ENCODE results near the gene ITSN2.
"Not testable (repeated sequence)": the region's sequence is repeated elsewhere in the genome, so short reads cannot be mapped to it uniquely, and the experiment has no call there.

Gene ITSN2

GRCh38 chr2:24360050-24360962, at the start of gene ITSN2:
ITSN2 (minus strand) TSS chr2:24360536; CDS start chr2:24328082, 32,454 bp downstream.
- peak; percentile 89 for DNase-seq

DNA sequence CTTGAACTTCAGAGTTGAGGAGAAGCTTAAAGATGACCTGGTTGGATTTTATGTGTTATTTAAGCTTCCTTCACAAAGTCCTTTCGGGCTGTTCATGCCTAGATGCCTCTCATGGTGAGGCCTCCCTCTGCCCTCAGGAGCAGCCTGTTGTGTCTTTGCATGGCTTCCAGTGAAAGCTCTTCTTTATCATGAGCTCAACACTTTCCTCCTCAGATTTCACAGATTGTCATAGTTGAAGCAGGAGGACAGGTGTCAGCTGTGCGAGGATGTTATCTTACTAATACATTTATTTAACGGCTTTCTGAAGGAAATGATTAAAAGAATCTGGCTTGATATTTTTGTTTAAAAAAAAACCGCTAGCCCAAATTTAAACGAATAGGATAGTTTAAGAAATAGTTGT, 48.8 kb upstream of the ITSN2 start:
- DNase-seq = no peak

DNA sequence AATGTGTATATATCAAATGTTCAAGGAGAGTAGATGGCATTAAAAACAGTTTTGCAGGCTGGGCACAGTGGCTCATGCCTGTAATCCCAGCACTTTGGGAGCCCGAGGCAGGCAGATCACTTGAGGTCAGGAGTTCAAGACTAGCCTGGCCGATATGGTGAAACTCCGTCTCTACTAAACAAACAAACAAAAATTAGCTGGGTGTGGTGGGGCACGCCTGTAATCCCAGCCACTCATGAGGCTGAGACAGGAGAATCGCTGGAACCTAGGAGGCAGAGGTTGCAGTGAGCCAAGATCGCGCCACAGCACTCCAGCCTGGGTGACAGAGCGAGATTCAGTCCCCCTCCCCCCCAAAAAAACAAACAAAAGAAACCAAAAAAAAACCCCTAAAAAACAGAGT, 48.4 kb upstream of the ITSN2 start:
- DNase-seq = not testable (repeated sequence)

- no peak for DNase-seq
These were observed 44.2 kb upstream of the ITSN2 start for GRCh38 chr2:24404491-24404921.

DNA sequence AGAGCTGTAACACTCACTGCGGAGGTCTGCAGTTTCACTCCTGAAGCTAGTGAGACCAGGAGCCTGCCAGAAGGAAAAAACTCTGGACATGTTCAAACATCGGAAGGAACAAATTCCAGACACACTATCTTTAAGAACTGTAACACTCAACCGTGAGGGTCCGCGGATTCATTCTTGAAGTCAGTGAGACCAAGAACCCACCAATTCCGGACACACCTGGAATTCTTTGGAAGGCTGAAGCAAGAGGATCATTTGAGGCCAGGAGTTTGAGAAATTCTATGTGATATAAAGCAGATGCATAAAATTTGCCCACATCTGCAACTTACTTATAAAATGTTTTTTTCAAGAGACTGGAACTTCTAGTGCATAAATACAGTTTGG, 43.5 kb upstream of the ITSN2 start:
- no peak for DNase-seq

- DNase-seq = no peak
These were observed 43.0 kb upstream of the ITSN2 start for GRCh38 chr2:24403168-24403831.

GRCh38 chr2:24402242-24403097, 42.1 kb upstream of the ITSN2 start:
- DNase-seq = no peak

- DNase-seq = peak; percentile 90
These were observed 40.0 kb upstream of the ITSN2 start for GRCh38 chr2:24400207-24400907.

DNA sequence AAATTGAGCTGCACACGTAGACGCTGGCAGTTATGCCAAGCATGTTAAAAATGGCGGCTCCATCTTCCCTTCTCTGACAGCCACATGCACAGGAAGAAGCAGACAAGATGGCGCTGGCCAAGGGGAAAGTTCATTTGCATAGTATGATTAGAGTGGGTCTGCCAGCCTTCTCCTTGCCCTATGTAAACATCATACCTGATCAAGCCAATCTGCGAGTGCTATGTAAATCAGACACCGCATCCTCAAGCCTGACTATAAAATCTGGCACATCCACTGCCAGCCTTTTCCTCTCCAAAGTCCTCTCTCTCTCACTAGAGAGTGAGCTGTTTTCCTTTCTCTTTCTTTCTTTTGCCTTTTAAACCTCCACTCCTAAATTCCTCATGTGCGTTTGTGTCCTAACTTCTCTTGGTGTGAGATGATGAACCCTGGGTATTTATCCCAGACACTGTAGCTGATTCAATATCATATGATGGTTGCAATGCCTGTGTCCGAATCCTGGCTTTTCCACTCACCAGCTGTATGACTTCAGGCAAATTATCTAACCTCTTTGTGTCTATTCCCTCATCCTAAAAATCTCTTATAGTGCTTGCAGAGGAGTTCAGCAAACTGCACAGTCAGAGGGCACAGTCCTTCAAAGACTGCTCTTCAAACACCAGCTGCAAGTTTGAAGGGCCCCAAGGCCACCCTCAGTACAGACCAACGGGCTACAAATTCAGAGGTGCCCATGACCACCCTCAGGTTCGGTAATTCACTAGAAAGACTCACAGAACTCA, 39.3 kb upstream of the ITSN2 start:
- DNase-seq = peak; percentile 92

DNA sequence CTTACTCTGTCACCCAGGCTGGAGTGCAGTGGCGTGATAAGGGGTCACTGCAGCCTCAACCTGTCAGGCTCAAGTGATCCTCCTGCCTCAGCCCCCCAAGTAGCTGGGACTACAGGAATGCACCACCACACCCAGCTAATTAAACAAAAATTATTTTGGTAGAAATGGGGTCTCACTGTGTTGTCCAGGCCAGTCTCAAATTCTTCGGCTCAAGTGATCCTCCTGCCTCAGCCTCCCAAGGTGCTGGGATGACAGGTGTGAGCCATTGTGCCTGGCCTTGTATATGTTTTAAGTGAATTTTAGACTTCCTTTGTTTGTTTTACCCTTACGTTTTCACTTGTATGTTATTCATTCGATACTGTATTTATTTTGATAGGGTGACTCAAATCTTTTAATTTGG, 34.7 kb upstream of the ITSN2 start:
- DNase-seq = no peak

DNA sequence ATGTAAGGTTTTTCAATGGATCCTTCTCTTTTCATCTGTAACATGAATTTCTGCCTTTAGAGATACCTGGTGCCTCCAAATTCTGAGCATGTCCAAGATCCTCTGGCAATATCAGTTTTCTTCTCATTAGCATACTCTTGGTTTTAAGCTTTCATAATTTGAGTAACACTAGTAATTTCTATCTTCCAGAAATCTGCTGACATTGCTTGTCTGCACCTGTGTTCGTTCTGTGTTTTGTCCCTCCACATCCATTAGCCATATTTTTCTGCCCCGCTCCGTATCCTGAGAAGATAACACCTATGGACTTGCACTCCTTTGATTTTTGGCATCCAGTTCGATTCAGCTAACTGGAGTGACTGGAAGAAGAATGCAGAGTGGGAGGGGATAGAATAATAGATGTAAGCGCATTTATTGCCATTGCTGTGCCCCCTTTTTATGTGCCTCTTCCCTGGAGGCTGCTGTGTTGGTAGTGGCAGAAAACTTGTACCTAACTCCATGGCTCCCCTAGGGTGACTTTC, 32.3 kb upstream of the ITSN2 start:
- no peak for DNase-seq

DNA sequence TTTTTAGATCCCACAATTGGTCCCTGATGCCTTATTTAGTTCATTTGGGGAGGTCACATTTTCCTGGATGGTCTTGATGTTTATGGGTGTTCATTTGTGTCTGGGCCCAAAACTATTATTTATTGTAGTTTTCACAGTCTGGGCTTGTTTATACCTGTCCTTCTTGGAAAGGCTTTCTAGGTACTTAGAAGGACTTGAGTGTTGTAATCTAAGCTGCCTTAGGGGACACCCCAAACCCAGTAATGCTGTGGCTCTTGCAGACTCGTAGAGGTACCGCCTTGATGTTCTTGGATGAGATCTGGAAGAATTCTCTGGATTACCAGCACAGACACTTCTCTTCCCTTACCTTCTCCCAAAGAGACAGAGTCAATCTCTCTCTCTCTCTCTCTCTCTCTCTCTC, 25.0 kb upstream of the ITSN2 start:
- DNase-seq = no peak

- DNase-seq = peak; percentile 72
These were observed 22.2 kb upstream of the ITSN2 start for GRCh38 chr2:24382363-24383073.

DNA sequence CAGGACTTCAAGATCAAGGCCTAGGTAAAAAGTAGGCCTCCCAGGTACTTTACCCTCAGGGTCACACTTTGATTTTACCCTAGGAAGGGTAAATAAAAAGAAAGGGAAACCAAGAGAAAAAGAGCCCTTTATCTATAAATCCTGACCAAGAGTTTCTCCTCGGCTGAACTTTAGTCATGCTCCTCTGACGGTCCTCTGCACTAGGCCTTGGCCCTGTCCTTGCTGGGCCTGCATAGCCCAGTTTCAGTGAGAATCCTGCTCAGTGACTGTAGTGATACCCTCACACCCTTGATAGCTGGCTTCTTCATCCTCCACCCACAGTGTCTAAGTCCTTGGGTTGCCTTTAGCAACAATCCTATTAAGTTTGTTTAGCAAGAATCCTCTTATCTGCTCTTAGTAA, 20.5 kb upstream of the ITSN2 start:
- DNase-seq = no peak

DNA sequence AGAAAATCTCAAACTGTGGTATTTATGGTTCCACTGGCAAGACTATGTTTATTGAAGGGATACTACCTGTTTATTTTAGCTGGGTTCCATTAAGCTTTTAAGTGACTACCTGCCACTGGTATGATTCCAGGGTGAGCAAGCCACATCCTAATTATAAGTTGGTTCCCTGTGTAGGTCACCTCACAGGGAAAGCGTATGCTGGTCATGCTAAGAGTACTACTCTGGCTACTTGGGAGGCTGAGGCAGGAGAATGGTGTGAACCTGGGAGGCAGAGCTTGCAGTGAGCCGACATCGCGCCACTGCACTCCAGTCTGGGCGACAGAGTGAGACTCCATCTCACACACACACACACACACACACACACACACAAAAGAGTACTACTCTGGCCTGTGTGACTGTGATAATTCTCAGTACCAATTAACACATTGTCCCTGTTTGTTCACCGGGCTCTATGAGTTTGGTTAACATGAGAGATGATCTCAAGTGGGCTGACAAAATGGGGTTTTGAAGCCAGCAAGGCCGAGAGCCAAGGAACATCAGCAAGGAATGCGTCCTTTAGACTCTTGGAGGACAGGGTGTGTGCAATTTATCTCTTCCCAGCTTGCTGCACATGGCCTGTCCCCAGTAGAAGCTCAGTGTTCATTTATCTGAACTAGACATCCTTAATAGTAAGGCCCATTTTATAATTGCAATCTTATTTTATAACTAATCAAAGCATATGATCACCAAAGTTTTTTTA, 15.2 kb upstream of the ITSN2 start:
- no peak for DNase-seq

GRCh38 chr2:24374301-24374700, 14.0 kb upstream of the ITSN2 start:
- no peak for DNase-seq

DNA sequence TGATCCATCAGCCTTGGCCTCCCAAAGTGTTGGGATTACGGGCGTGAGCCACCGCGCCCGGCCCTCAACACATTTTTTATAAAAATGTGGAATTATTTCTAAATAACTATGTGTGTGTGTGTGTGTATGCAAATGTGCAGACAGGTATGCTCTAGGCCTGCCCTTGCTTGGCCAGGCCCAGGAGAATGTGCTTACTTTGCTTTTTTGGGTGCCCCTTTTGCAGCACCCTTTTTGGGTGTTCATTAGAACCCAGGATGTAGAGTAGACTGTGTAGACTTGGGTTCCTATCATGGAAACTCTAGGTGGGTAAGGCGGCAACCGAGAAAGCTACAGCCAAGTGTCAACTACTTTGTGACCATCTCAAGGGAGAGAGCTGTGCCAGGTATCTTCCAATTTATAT, 11.7 kb upstream of the ITSN2 start:
- DNase-seq = no peak

- no peak for DNase-seq
These were observed 5.5 kb upstream of the ITSN2 start for GRCh38 chr2:24365826-24366225.

GRCh38 chr2:24365051-24365450, 4.7 kb upstream of the ITSN2 start:
- no peak for DNase-seq

- DNase-seq = no peak
These were observed 3.0 kb upstream of the ITSN2 start for GRCh38 chr2:24363301-24363700.
